NB4 (cell line): ENCODE data around the gene CCNY.

Experiments used
- DNase-seq: peaks from one replicate; pipeline ENCODE4 v3.0.0; 2010; ENCODE audit warnings: low read depth
- H3K4me3 ChIP-seq: one replicate; pipeline ENCODE4 v1.5.1; 2011; ENCODE audit warnings: mild to moderate bottlenecking, low read depth, low read length, moderate library complexity
- MYC ChIP-seq: IDR thresholded peaks from 2 replicates; pipeline ENCODE4 v1.6.1; 2011; ENCODE audit warnings: low read depth, low read length
- POLR2A ChIP-seq: IDR thresholded peaks from 2 replicates; pipeline ENCODE4 v1.6.1; 2011; ENCODE audit warnings: mild to moderate bottlenecking; ENCODE audit not compliant: insufficient read length; ENCODE audit errors: extremely low read depth
- TF ChIP-seq, protein P1 (sequence below): IDR thresholded peaks from 2 replicates; pipeline ENCODE4 v1.6.1; 2011; ENCODE audit warnings: low read depth, low read length
- TF ChIP-seq, protein P2 (sequence below): IDR thresholded peaks from one replicate; pipeline ENCODE4 v1.5.1; 2012; ENCODE audit warnings: low read depth, low read length

CCNY gene

DNA sequence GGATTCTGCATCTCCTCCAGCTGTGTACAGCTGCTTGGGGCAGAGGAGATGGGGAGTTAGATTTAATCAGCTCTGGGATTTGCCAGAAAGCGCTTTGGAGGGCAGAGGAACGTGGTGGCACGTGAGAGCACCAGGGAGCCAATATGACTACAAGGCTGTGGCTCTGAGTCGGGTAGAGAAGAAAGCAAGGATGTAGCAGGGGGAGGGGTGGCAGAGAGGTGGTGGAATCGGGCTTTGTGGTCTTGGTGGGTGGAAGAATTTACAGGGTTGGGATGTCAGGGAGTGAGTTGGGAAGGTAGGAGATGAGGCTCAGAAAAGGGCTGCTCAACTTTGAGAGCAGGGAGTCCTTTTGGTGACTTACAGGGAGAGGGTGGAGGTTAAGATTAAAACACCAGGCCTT is 113.6 kb downstream of the CCNY start:
- TF ChIP-seq, protein P1, sequence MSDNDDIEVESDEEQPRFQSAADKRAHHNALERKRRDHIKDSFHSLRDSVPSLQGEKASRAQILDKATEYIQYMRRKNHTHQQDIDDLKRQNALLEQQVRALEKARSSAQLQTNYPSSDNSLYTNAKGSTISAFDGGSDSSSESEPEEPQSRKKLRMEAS, result no peak
- TF ChIP-seq, protein P2, sequence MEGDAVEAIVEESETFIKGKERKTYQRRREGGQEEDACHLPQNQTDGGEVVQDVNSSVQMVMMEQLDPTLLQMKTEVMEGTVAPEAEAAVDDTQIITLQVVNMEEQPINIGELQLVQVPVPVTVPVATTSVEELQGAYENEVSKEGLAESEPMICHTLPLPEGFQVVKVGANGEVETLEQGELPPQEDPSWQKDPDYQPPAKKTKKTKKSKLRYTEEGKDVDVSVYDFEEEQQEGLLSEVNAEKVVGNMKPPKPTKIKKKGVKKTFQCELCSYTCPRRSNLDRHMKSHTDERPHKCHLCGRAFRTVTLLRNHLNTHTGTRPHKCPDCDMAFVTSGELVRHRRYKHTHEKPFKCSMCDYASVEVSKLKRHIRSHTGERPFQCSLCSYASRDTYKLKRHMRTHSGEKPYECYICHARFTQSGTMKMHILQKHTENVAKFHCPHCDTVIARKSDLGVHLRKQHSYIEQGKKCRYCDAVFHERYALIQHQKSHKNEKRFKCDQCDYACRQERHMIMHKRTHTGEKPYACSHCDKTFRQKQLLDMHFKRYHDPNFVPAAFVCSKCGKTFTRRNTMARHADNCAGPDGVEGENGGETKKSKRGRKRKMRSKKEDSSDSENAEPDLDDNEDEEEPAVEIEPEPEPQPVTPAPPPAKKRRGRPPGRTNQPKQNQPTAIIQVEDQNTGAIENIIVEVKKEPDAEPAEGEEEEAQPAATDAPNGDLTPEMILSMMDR, result no peak
- TF ChIP-seq MYC (no peak), POLR2A (no peak)
- H3K4me3 ChIP-seq, result no peak overlapping the region
- DNase-seq, result no peak

DNA sequence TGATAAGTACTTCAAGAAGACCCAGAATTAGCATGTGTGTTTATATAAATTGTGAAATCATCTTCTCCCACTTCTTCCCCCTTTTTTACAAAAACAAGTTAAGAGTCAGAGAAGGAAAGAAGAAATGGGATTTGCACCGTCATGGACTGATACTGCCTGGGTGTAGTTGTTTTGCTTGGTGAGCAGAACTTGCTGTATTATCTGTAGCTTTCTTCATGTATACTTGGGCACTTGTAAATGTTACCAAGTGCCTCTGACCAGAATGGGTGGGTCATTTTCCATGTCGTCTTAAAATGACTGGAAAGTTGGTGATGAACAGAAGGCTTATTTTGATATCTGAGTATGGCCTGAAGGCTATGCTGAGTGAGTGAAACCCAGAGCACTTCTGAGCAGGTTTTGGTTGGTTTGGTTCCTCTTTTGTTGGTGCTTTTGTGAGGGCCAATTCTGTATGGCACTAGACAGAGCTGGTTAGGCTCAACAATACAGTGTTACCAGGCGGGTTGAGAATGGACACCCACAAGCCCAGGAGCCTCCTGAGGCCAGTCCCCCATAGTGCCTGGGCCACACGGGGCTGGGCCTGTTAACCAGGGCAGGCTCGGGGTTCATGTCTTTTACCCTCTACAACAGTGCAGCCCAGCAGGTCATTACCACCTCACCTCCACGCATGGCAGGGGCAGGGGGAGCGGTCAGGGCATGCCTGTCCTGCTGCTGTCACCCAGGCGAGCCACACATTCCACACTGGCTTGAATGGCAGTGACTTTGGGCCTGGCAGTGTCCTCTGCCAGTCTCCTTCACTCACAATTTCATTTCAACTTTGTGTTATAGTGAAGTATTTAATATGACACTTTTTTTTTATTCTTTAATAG is 115.1 kb downstream of the CCNY start:
- no peak overlapping the region for H3K4me3 ChIP-seq
- DNase-seq, result peak; percentile 60
- TF ChIP-seq, protein P1, result no peak
- TF ChIP-seq, protein P2, result no peak
- TF ChIP-seq POLR2A, result no peak
- TF ChIP-seq MYC, result no peak

DNA sequence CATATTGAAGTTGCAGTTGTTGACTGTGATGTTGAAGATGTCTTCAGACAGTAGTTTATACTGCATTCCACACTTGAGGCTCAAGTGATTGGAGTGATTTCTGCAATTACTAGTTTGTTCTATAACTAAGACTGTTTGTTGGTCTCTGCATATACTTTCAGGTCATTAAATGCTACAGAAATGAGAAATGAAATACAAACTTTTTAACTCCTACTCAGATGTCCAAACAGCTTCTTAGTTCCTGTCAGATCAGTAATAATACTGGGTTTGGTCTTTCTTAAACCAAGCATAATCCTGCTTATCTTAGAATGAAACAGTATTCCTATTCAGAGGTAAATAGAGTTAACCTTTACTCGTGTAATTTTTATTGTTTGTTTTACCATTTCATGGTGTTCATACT is 115.9 kb downstream of the CCNY start:
- DNase-seq, result no peak
- no peak overlapping the region for H3K4me3 ChIP-seq
- TF ChIP-seq POLR2A, result no peak
- TF ChIP-seq, protein P2, result no peak
- TF ChIP-seq, protein P1, result no peak
- no peak for TF ChIP-seq MYC

DNA sequence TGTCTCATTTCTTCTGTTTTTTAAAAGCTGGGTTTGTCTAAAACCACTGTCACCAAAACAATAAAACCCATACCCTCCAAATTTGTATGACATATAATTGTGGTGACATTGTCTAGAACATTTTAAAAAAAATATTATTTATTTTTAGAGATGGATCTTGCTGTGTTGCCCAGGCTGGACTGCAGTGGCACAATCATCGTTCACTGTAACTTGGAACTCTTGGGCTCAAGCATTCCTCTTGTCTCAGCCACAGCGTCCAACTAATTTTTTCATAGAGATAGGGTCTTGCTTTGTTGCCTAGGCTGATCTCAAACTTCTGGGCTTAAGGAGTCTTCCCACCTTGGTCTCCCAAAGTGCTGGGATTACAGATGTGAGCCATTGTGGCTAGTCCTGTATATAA is 116.5 kb downstream of the CCNY start:
- no peak for DNase-seq
- TF ChIP-seq, protein P1, result no peak
- TF ChIP-seq POLR2A (no peak), MYC (no peak)
- TF ChIP-seq, protein P2, result no peak
- no peak overlapping the region for H3K4me3 ChIP-seq

DNA sequence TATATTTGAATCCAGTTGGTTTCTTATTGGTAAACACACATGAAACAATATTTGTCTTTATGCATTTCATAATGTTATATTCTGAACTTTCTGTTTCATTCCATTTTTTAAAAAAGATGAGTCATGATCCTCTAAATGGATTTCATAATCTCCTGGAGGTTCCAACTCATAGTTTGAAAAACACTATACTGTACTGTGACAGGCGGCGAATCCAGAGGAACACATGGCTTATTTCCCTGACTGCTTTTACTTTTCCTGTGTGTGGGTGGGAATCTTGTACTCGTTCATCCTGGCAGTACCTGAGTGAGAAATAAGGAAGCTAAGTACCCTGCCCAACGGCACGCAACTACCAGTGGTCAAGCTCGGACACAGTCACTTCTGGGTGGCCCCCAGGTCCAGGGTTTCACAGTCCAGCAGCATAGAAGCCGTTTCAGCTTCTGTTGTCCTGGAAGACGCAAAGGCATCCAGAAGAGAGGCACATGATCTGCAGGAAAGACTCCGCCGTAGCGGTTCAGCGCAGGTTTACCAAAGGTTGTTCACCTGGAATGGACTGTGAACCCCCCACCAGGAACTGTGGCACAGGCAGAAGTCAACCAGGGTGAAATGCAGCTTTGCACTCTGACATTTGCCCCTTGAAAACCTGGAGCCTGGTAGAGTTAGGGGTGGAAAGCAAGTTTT is 117.7 kb downstream of the CCNY start:
- no peak overlapping the region for H3K4me3 ChIP-seq
- TF ChIP-seq, protein P2, result no peak
- TF ChIP-seq, protein P1, result peak; percentile 43
- TF ChIP-seq MYC (0 out of 2 replicates have a peak, but pooled peaks have one; percentile 14), POLR2A (no peak)
- DNase-seq, result peak; percentile 46
